Psoas muscle (tissue), 8 donors: Measurements from ENCODE around the gene FAM169A. TPM values are rescaled to one million over a fixed set of nuclear protein-coding genes. Genes with fewer than 3 reads are reported as not detected.

Source experiments
- ATAC-seq, 4 donors: fragments of 200-7000 bp; cut with Tn5 transposase; one replicate each; pipeline ENCODE4 v1.9.1; 2020; ENCODE audit warnings: moderate library complexity in 3 of 4, mild to moderate bottlenecking in 2 of 4
- DNase-seq, 2 donors: peaks; one replicate each; pipeline ENCODE4 v3.0.0-alpha.2; 2020
- H3K27ac ChIP-seq: fragments of 200-600 bp; one replicate; pipeline ENCODE4 v1.8.0; 2022
- H3K27me3 ChIP-seq, 3 donors: fragments of 200-600 bp in 1 of 3; one replicate each; pipeline versions ENCODE4 v1.6.1 to v1.8.0; 2013 to 2022; ENCODE audit warnings: low read length in 2 of 3, mild to moderate bottlenecking in 2 of 3, moderate library complexity in 1 of 3; ENCODE audit not compliant: insufficient read depth in 3 of 3
- H3K36me3 ChIP-seq, 2 donors: fragments of 200-600 bp in 1 of 2; one replicate each; pipeline versions ENCODE4 v1.6.1 to v1.8.0; 2013 to 2022; ENCODE audit warnings: low read depth in 1 of 2, mild to moderate bottlenecking in 1 of 2, moderate library complexity in 1 of 2; ENCODE audit not compliant: insufficient read depth in 1 of 2
- H3K4me1 ChIP-seq: fragments of 200-600 bp; one replicate; pipeline ENCODE4 v1.8.0; 2022
- H3K4me3 ChIP-seq: fragments of 200-600 bp; one replicate; pipeline ENCODE4 v1.8.0; 2022; ENCODE audit warnings: mild to moderate bottlenecking
- H3K9me3 ChIP-seq: fragments of 200-600 bp; one replicate; pipeline ENCODE4 v1.8.0; 2022
- CTCF ChIP-seq: fragments of 200-600 bp; IDR thresholded peaks from one replicate; pipeline ENCODE4 v1.8.0; 2022; ENCODE audit warnings: antibody characterized with exemption
- WGBS, 3 donors: extraction: QIAGEN DNeasy Blood & Tissue Kit; methylation state at CpG; one replicate each; pipeline versions ENCODE4 v1.1.6 to v1.1.7; 2013; 5-methylcytosine and 5-hydroxymethylcytosine counted together
- intact Hi-C, 2 donors: fragments of 100-400 bp; cut with DNase I; formaldehyde crosslinking; loops; one replicate each; pipeline versions ENCODE4 v1.11.0 to v1.14.2; 2022
- polyA plus RNA-seq, 3 donors: library from polyadenylated mRNA; stranded (reverse); fragments of 200-250 nt; gene quantifications; one replicate each; pipeline ENCODE4 v1.2.3, GENCODE V29; 2013
- total RNA-seq, 4 donors: library from RNA; stranded (reverse); fragmentation: NEBNext Ultra II Directional in 2 of 4; extraction: Animal tissue kit (Norgen Biotek cat#: 25700) in 2 of 4; gene quantifications; one replicate each; pipeline versions ENCODE4 v1.2.1 to v1.2.4, GENCODE V29; 2021 to 2023
- donor health status: healthy with polysubstance abuse.
- donor health status: DM: no; HTN: no; CAD: no; lungs with moderate emphysema.
- donor health status: Bipolar disorder and iron deficiency.
- donor health status: healthy.
- donor health status: DM: yes; HTN: yes; CAD: no.
- donor health status: DM: no; HTN: no; CAD: no.
- donor health status: DM: no; HTN: no; CAD: no.
- donor health status: DM: yes; HTN: yes; CAD: no.

FAM169A gene
- total and polyA plus RNA-seq, 7 donors = 0.01 to 0.85 (median 0.34) TPM; not detected in 3

GRCh38 chr5:74833537-74834266, 32.5 kb downstream of the FAM169A start:
- H3K36me3 ChIP-seq = no peaks in the 10 kb centered on the region
- no peaks in the 10 kb centered on the region for H3K27me3 ChIP-seq
- TF ChIP-seq CTCF = no peak
- ATAC-seq (no peak), DNase-seq (no peak)
- H3K27ac ChIP-seq = no peak overlapping the region
- no peaks in the 10 kb centered on the region for H3K9me3 ChIP-seq
- intact Hi-C loops = no loop called here
- no peak overlapping the region for H3K4me3 ChIP-seq
- H3K4me1 ChIP-seq = no peaks in the 10 kb centered on the region
- 91 to 93% (median 92%) methylated on average over 3 of the region's 3 CpGs for WGBS, 3 donors

- H3K27ac ChIP-seq = no peak overlapping the region
- TF ChIP-seq CTCF = no peak
- H3K27me3 ChIP-seq = no peaks in the 10 kb centered on the region
- no peaks in the 10 kb centered on the region for H3K9me3 ChIP-seq
- WGBS, 3 donors = 92 to 94% (median 93%) methylated on average over 7 of the region's 7 CpGs
- DNase-seq = no peak
- intact Hi-C loops = no loop called here
- H3K4me3 ChIP-seq = no peak overlapping the region
- ATAC-seq = no peak
- H3K36me3 ChIP-seq = no peaks in the 10 kb centered on the region
- H3K4me1 ChIP-seq = no peaks in the 10 kb centered on the region
Observed at GRCh38 chr5:74829413-74829812, 36.8 kb downstream of the FAM169A start.

GRCh38 chr5:74822288-74822687, 43.9 kb downstream of the FAM169A start:
- H3K4me3 ChIP-seq = no peak overlapping the region

GRCh38 chr5:74816875-74817274, 49.3 kb downstream of the FAM169A start:
- ATAC-seq (no peak), DNase-seq (no peak)
- H3K27me3 ChIP-seq = no peaks in the 10 kb centered on the region
- H3K36me3 ChIP-seq = no peaks in the 10 kb centered on the region
- no peak overlapping the region for H3K27ac ChIP-seq
- WGBS, 3 donors = 43 to 58% (median 52%) methylated on average over 1 of the region's 1 CpG
- TF ChIP-seq CTCF = no peak
- H3K9me3 ChIP-seq = no peaks in the 10 kb centered on the region
- no peak overlapping the region for H3K4me3 ChIP-seq
- H3K4me1 ChIP-seq = no peaks in the 10 kb centered on the region
- intact Hi-C loops = no loop called here

More at GRCh38 chr5:74822288-74822687, 43.9 kb downstream of the FAM169A start:
- no peak for DNase-seq
- no peak for ATAC-seq
- WGBS, 3 donors = 90 to 100% (median 91%) methylated on average over 1 of the region's 1 CpG
- no peaks in the 10 kb centered on the region for H3K27me3 ChIP-seq
- TF ChIP-seq CTCF = no peak
- H3K4me1 ChIP-seq = no peaks in the 10 kb centered on the region
- H3K9me3 ChIP-seq = no peaks in the 10 kb centered on the region
- no peak overlapping the region for H3K27ac ChIP-seq
- H3K36me3 ChIP-seq = no peaks in the 10 kb centered on the region
- intact Hi-C loops = no loop called here

- no peak for DNase-seq
- WGBS, 3 donors = 53 to 63% (median 56%) methylated on average over 4 of the region's 4 CpGs
Observed at GRCh38 chr5:74810915-74811314, 55.3 kb downstream of the FAM169A start.

More at GRCh38 chr5:74810915-74811314, 55.3 kb downstream of the FAM169A start:
- Histone ChIP-seq H3K36me3 (no peaks in the 10 kb centered on the region), H3K4me1 (no peaks in the 10 kb centered on the region), H3K4me3 (no peak overlapping the region), H3K27ac (no peak overlapping the region), H3K27me3 (no peaks in the 10 kb centered on the region), H3K9me3 (no peaks in the 10 kb centered on the region)
- TF ChIP-seq CTCF = no peak
- intact Hi-C loops = no loop called here
- no peak for ATAC-seq
